NOMO-1 (cell line): ENCODE results near the gene WNT9A.

Experiments
- DNase-seq, 2 experiments: peaks; one replicate each; lab custom pipeline; 2025; ENCODE audit not compliant: unreplicated experiment in 2 of 2; lab: John Stamatoyannopoulos, UW

Gene WNT9A

DNA sequence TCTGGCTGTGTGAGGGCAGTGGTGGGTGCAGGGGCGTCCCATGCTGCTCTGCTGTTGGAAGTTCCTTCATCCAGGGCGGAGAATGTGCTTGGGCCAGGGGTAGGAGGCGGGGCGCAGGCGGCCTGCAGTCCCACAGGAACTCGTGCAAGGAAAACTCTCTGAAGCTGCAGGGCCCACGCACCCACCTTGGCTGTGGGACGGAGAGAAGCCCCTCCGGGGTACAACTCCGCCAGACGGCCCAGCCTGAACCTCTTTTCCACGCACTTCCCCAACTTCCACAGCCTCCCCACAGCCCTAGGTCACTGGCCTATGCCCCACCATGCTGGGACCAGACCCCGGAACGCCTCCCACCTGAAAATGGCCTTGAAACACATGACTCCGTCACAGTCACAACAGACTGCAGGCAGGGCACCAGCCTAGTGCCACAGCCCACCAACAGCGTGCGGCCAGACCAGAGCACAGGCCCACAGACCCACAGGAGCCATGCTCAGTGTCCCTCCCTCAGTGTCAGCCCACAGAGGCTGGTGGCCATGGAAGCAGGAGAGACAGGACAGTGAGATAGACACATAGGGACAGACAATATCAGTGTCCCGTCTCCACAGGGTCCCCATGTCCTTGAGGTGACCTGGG lies 47.8 kb downstream of the WNT9A start:
- no peak for DNase-seq

DNA sequence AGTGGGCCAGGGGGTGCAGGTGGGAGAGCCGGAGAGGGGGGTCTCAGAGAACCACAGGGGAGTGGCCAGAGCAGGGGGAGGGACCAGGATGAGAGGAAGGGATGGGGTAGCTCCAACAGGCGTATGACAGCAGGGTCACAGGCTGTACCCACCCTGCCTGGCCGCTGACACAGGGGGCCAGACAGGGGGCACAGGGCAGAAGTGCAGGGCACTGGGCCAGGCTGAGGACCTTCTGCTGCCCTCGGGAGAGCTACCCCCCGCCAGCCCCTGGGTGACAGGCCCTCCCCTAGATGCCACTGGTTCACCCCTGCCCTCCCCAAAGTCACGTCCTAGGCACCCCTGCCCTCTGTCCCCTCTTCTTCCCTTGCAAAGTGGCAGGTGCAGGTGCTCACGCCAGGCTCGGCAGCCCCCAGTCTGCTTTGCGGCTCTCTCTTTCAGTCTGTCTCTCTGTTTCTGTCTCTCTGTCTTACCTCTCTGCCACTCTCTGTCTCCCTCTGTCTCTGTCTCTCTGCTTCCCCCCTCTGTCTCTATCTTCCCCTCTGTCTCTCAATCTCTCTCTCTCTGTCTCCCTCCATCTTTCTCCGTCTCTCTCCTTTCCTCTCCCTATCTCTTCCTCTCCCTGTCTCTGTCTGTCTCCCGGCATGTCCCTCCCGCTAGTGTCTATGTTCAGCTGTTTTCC lies 48.5 kb downstream of the WNT9A start:
- no peak for DNase-seq

DNA sequence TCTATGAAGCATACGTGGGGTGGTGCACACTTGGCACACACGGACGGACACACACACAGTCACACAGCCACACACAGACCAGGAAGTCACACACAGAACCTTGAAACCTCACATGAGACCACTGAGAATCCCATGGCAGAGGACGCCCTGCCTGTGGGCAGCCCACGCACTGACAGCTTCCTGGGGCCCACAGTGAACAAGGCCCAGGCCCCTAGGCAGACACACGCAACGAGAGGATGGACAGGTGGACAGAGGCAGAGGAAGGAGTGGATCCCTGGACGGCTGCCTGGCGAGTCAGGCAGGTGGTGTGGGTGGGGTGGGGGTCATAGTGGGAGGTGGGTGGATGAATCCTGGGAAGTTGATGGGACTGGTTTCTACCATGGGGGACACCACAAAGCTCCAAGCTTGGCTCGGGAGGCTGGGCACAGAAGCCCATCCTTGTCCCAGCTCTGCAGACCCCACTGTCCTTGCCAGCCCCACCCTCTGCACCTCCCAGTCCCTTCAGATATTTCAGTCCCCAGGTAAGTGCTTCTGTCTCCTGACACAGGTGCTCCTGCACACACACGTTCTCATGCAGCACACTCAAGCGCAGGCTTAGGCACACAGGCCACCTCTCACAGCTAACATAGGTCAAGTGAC lies 49.1 kb downstream of the WNT9A start:
- no peak for DNase-seq

DNA sequence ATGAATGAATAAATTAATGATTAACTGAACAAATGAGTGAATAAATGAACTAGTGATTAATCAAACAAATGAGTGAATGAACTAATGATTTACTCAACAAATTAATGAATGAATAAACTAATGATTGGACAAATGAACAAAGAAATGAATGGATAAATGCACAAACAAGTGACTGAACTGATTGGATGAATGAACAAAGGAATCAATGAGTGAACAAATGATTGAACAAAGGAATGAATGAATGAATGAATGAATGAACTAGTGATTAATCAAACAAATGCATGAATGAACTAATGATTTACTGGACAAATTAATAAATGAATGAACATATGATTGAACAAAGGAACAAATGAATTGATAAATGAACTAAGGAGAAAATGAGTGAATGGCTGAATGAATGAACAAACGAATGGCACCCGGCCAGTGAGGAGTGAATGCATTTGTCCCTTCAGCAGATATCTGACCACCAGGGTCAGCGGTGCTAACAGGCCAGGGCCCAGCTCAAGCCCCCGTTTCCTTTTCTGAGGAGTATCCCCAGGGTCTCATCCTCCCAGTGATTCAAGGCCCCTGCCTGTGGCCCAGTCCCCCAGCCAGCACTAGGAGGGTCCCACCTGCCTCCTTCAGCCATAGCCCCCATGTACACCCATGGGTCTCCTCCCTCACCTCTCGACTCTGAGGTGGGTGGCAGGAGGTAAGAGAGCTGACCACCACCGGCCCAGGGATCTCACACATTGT lies 49.9 kb downstream of the WNT9A start:
- DNase-seq: no peak

DNA sequence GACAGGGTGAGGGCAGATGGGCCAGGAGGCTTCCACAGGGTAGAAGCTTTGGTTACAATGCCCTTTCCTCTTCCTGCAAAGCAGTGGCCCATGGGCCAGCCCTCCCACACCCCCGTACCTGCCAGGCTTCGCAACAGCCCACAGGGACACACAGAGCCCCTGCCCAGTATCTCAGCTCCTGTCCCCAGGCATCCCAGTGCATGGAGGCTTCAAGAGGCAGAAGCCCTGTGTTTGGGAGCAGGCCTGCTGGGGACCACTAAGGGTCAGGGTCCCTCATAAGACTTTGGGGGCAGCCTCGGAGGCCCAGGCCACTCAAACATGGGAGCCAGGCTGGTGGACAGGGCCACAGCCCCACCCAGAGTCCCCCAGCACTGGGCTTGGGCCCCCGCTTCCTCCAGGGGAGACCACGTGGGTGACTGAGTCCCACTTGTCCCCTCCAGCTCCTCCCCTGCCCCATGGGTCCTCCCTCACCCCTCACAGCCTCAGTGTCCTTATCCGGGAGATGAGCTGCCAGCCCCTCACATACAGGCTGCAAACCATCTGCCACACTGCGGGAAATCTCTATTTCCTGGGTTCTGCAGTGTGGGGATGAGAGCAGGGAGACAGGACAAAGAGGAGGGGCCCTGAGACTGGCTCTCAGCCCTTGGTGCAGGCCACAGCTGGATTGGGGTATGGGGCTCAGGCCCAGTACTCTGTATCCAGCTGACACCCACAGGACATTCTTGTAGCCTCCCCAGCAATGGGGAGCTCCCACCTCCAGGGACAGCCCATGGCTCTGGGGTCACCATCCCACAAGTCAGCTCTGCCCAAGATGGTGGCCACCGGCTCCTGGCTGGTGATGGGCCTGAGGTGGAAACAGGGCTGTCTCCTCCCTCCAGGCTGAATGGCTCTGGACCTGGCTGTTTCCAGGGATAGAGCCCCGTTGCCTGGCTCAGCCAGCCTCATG lies 50.7 kb downstream of the WNT9A start:
- no peak for DNase-seq

DNA sequence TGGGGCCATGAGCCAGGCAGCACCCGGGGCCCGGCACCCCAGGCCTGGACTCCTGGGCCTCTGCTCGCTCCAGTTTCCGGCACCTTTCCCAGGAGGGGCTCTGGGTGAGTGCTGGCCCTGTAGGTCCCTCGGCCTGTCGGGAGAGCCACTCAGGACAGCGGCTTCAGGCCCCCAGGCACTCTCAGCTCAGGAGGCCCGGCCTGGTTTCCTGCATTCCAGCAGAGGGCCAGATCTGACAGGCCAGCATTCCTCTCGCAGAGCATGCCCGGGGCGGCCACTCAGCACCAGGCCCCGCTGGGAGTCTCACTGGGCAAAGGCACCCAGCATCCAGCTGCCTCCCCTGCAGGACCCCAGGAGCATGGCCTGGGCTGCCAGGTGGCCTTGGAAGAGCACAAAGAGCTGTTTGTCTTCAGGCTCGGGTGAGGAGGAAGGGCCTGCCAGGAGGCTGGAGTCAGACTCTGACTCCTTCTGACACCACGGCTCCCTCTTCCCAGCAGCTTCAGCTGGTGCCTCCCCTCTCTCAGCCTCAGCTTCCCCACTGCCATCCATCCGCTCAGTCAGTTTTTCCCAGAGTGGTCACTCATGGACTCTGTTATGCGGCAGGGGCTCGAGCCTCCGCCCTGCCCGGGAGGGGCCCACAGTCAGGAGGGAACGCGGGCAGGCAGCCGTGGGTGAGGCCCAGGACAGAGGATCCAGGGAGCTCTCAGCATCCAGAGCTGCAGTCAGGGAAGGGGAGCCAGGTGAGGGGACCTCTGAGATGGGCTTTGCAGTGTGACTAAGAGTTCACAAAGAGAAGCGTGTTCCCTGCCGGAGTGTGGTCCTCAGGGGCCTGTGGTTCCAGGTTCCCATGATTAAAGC lies 51.7 kb downstream of the WNT9A start:
- DNase-seq: no peak

DNA sequence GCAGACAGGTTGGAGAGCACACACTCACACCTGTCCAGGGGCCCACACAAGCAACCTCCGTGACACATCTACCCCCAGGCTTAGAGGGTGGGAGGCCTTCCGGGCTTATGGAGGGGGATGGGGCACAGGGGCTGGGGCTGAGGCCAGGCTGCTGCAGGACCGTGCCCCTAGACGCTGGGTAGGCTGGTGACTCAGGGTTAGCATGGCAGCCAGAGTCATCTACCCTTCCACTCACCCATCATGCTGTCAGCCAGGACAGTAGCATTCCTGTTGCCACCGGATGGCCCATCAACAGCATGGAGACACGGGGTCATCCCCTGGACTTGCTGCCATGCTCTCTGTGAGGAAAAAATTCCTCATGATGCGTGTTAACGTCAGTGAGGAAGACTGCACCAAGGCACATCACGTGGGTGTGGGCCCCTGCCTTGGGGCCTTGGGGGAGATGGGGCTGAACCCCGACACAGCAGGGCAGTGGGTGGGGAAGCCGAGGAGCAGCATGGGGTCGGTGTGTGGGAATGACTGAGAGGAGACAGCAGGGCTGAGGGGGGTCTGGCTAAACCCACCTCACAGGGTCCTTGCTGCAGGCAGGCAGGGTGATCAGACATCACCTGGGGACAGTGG lies 52.8 kb downstream of the WNT9A start:
- no peak for DNase-seq

DNA sequence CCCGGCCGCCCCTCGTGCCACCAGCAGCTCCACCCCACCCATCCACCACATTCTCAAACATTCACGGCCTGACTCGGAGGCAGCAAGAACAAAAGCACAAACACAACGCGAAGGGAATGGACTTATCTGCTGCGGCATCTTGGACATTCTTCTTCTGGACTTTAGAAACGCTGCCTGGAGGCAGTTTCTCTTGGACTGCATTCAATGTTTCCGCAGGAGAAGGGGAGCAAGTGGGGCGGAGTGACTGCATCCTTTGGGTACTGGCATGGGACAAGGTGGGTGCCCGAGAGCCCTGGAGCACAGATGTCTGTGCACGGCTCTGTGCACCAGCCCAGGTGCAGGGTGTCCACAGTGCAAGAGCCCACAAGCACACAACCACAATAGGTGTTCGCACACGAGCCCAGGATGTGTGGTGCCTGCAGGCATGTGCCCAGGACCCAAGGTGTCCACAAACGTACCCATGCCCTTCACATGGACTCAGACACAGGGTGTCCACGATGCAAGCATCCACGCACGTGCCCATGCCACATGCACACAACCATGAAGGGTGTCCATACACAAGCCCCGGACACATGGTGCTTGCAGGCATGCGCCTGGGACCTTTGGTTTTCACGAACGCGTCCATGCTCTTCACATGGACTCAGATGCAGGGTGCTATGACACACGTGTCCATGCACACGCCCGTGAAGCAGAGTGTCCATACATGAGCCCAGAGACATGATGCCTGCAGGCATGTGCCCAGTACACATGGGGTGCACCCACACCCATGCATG lies 53.6 kb downstream of the WNT9A start:
- no peak for DNase-seq

DNA sequence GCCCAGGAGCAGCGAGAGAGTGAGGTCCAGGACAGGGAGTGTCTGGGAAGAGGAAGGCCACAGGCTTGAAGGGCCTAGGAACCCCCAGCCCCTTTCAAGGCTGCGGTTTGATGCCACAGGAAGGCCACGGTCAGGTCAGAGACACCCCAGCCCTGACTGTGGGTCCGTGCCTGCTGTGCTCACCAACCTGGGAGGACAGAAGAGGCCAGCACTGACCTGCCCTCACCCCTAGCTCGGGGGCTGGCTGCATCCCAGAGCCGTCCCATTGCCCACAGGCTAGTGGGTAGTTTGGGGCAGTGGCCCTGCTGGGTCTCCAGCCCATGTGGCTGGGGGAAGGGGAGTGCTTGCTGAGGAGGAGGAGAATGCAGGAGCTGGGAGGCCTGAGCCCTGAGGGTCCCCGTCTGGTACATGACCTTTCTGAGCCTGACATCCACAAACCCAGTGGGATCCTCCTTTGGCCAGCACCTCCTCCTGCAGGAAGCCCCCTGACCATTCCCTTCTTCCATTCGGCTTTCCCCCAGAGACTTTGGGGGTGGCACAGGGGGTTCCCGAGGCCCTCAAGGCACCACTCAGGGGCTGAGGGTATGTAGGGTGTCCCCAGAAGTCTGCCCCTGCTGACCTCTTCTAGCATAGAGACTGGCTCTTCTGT lies 54.3 kb downstream of the WNT9A start:
- DNase-seq: no peak

DNA sequence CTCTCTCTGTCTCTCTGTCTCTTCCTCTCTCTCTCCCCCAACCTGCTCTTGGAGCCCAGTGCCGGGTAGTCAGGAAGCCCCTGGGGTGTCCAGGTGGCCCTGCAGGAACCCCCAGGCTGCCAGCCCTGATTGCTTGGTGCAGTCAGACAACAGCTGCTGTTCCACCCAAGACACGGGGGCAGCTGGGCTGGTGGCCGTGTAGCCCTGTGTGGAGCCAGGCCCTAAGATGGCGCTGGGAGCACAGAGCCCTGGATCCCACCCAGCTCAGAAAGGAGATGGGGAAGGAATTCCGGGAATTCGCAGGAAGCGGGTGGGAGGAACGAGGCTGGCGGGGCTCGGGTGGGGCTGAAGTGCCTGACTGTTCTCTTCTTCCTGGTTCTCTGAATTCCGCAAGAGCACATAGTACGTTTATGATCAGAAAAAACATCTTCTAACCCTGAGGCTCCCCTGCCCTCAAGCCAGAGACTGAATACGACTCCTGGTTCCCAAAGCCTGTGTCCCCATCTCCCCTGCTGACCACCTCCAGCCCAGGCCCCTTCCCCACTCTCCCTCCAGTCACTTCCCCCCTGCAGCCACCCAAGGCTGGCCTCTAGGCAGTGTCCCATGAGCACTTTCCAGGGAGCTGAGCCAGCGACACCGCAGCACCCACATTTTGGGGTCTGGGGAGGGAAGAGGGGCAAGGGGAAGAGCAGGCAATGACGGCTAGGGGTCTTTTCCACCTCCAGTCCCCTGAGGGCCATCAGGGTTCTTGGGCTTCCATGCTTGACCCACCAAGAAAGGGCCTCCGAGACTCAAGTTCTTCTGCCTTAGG lies 55.0 kb downstream of the WNT9A start:
- no peak for DNase-seq

DNA sequence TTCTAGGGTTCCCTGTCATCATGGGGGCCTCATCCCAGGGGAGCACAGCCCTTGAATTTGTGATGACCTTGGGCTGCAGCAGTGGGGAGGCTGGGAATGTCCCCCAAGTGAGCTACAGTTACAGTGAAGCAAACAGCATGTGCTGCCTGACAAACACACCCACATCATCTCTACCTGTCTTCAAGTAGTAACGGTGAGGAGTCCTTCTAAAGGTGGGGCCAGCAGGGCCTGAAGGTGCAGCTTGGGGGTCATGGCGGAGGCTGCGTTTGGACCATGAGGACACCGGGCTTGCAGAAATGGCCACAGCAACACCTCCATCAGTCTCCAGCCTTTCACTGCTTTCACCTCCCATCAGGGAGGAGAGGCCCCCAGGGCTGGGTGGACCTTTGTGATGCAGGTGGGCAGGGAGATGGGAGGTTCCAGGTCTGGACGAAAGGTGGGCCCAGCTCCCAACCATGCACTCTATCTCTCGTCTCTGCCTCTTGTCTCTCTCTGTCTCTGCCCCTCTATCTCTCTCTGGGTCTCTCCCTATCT lies 55.7 kb downstream of the WNT9A start:
- DNase-seq: no peak

DNA sequence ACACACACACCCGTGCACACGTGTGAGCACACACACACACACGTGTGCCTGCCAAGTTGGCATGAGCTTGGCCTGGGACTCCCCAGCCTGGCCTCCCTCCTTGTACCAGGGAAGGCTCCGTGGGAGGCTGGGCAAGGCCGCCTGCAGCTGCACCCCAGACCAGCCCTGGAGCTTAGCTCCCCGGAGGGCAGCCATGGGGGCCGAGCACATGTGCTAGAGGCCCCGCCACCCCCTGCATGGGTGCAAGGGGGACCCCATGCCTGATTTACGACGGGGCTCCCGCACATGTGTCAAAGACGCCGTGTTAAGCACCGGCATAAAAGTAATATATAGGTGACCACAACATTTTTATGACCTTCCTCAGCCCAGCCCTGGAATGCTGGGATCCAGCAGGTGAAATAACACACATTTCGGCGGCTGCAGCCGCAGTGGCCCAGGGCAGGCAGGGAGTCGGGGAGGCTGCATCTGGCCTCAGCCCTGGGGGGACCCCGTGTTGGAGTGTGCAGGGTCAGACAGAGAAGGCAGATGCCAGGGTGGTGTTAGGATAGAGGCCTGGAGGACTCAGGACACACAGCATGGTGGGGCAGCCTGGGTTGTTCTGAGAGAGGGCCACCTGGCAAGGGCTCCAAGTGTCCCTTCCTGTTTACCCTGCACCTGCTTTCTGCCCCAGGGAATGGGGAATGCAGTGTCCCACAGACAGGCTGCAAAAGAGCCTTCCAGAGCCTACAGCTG lies 56.3 kb downstream of the WNT9A start:
- DNase-seq: no peak

DNA sequence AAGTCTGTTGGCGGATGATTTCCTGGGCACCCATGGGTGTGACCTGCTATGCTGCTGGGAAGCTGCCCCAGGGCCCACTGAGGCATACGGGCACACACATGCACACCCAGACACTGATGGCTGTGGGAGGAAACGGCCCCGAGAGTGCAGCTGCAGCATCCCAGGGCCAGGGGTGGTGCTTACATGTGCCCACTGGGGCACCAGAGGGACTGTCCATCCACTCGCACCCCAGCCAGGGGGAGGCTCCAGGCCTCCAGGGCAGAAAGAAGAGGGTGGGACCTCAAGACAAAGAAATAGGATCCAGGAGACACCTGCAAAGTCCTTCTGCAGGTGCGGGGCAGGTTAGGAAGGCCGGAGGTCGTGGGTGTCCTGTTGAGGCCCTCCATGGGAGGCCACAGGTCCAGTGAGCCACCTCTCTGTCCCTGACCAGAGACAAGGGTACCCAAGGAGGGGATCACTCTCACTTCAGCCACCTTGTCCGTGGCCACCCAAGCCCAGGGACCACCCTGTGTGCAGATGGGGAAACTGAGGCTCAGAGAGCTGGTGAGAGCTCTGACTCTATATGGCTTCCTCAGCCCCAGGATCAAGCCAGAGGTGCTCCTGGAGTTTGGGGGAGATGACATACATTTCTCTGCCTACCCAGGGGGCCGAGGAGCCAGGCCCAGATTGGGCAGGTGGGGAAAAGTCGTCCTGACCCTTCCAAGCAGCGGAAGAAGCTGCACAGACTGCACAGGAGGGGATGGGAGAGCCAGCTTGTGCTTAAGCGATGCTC lies 57.1 kb downstream of the WNT9A start:
- no peak for DNase-seq

DNA sequence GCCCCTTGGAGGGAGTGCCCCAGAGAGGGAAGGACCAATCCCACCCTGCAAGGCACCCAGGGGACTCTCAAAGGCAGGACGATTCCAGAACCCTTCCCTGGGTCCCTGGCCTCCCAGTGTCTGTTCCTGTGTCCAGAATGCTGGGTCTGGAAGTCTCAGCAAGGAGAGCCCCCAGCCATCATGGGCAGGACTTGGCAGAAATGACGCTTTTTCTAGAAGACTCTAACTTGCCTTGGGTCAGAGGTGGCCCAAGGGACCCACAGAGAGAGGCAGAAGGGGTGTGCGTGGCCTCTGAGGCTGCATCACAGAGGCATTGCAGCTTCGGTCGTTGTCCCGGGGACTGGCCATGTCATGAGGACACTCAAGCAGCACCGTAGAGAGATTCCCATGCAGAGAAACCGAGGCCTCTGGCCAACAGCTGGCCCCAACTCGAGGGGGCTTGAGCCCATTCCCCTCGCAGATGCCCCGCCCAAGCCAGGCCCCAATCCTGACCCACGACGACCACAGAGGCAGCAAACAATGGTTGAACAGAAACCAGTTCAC lies 57.8 kb downstream of the WNT9A start:
- DNase-seq: no peak
